ENCODE measurements around the gene SGPL1. TPM values are rescaled to one million over a fixed set of nuclear protein-coding genes. Genes with fewer than 3 reads are reported as not detected.
A peak's percentile ranks its signal among the peaks of the same experiment; 100 is the strongest.

Gene SGPL1
- total RNA-seq, 1 experiment from 2014 or later, result 127 TPM

DNA sequence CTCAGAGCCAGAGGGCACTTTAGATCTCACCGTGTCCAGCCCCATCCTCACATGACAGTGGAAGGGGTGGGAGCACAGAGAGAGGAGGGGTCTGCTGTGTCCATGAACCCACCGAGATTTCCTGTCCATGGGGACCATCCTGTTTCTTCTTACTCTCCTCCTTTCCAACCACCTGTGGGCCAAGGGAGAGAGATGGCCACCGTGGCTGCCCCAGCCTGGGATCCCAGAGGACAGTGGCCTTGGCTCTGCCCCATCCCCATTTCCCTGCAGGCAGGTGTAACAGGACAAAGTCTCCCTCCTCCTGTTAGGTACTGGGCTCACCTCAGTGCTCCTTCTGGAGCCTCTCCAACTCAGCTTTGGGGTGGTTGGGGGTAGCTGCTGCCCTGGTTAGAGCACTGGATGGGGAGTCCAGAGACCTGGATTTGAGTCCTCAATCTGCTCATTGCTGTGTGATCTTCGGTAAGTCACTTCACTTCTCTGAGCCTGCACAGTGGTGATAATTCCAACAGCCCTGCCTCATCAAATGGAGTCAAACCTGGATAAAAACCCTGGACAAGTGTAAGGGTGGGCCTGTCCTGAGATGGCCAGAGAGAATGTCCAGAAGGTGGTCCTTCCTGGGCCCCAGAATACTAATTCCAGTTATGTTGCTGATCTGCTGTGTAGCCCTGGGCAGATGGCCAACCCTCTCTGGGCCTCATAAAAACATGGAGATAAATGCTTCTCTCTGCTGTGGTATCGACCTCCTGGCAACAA is 90.5 kb downstream of the SGPL1 start:
- H3K4me3 ChIP-seq (ENCODE audit: low read depth, low read length), result no peak overlapping the region
- intact Hi-C loops (cut with micrococcal nuclease; ENCODE audit: unreplicated experiment), result no loop called here
- no peaks in the 10 kb centered on the region for H3K4me1 ChIP-seq
- H3K27me3 ChIP-seq (replicated peaks; ENCODE audit: control insufficient read depth, insufficient read depth, low read length), result no peaks in the 10 kb centered on the region; the same call in 1 of the 2 replicates
- H3K9me3 ChIP-seq, result no peaks in the 10 kb centered on the region
- no peaks in the 10 kb centered on the region for H3K36me3 ChIP-seq (ENCODE audit: control insufficient read depth, insufficient read depth, low read length)
- Mint-ChIP-seq H3K36me3 (ENCODE audit: insufficient read depth, unreplicated experiment) (no peaks in the 10 kb centered on the region), H3K27me3 (ENCODE audit: insufficient read depth, unreplicated experiment) (peaks cover 7% of the 10 kb centered on the region), H3K27ac (ENCODE audit: unreplicated experiment) (no peak overlapping the region), H3K9me3 (ENCODE audit: unreplicated experiment) (no peaks in the 10 kb centered on the region), H3K4me1 (ENCODE audit: low read depth, unreplicated experiment) (no peaks in the 10 kb centered on the region), H3K4me3 (ENCODE audit: unreplicated experiment) (no peak overlapping the region)
- CTCF ChIA-PET, result interaction anchor here (0.5 kb wide), 1 partner anchor 453 kb away, joined by 5 read pairs; no protein-coding TSS in a partner anchor
- POLR2A ChIA-PET, result no interaction called here
- BruUV-seq (replicated peaks), result no TSS peak
- DNase-seq, result peak in 1 of 2 experiments; percentile 28
- TF ChIP-seq, protein P1, sequence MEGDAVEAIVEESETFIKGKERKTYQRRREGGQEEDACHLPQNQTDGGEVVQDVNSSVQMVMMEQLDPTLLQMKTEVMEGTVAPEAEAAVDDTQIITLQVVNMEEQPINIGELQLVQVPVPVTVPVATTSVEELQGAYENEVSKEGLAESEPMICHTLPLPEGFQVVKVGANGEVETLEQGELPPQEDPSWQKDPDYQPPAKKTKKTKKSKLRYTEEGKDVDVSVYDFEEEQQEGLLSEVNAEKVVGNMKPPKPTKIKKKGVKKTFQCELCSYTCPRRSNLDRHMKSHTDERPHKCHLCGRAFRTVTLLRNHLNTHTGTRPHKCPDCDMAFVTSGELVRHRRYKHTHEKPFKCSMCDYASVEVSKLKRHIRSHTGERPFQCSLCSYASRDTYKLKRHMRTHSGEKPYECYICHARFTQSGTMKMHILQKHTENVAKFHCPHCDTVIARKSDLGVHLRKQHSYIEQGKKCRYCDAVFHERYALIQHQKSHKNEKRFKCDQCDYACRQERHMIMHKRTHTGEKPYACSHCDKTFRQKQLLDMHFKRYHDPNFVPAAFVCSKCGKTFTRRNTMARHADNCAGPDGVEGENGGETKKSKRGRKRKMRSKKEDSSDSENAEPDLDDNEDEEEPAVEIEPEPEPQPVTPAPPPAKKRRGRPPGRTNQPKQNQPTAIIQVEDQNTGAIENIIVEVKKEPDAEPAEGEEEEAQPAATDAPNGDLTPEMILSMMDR (IDR thresholded peaks at IDR 0.05; ENCODE audit: insufficient read depth in 1 of 2, low read depth in 1 of 2, low read length in 1 of 2, severe bottlenecking in 1 of 2, unreplicated experiment in 1 of 2), result no peak

DNA sequence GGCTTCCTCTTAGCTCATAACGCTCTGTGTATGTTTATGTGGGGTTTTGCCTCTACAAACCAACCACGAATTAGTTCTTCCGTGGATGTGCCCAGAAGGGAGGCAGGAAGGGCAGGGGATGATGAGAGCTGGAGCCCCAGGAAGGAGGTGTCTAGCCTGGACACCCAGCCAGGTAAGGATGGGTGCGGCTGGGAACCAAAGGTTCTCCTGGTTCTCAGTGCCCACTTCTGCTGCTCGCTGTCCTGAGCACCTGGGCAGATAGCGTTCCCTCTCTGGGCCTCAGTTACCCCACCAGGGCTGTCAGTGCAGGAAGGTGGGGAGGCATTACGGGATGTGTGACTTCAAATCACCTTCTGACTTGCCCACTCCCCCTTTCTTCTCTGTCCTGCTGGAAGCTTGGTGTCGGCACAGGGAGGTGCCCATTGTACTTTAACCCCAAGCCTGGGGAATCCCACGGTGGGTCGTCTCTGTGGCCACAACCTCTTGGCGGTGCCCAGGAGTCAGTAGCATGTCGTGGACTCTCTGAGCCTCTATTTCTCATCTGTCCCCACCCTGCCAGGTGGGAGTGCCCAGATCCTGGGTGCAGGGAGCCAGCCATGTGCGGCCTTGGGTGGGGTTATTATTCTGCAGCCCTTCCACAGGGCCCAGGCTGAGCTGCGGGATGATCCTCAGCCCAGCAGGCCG is 91.3 kb downstream of the SGPL1 start:
- Mint-ChIP-seq H3K27me3 (ENCODE audit: insufficient read depth, unreplicated experiment) (peaks cover 7% of the 10 kb centered on the region), H3K9me3 (ENCODE audit: unreplicated experiment) (no peaks in the 10 kb centered on the region), H3K27ac (ENCODE audit: unreplicated experiment) (no peak overlapping the region), H3K36me3 (ENCODE audit: insufficient read depth, unreplicated experiment) (no peaks in the 10 kb centered on the region), H3K4me1 (ENCODE audit: low read depth, unreplicated experiment) (no peaks in the 10 kb centered on the region), H3K4me3 (ENCODE audit: unreplicated experiment) (no peak overlapping the region)
- Histone ChIP-seq H3K9me3 (no peaks in the 10 kb centered on the region), H3K27me3 (replicated peaks; ENCODE audit: control insufficient read depth, insufficient read depth, low read length) (no peaks in the 10 kb centered on the region; the same call in 1 of the 2 replicates), H3K4me1 (no peaks in the 10 kb centered on the region), H3K4me3 (ENCODE audit: low read depth, low read length) (no peak overlapping the region), H3K36me3 (ENCODE audit: control insufficient read depth, insufficient read depth, low read length) (no peaks in the 10 kb centered on the region)
- BruUV-seq (replicated peaks), result no TSS peak
- CTCF ChIA-PET, result no interaction called here
- TF ChIP-seq, protein P1 (IDR thresholded peaks at IDR 0.05; ENCODE audit: insufficient read depth in 1 of 2, low read depth in 1 of 2, low read length in 1 of 2, severe bottlenecking in 1 of 2, unreplicated experiment in 1 of 2), result no peak
- intact Hi-C loops (cut with micrococcal nuclease; ENCODE audit: unreplicated experiment), result no loop called here
- POLR2A ChIA-PET, result no interaction called here
- peak in 1 of 2 experiments; percentile 32 for DNase-seq

DNA sequence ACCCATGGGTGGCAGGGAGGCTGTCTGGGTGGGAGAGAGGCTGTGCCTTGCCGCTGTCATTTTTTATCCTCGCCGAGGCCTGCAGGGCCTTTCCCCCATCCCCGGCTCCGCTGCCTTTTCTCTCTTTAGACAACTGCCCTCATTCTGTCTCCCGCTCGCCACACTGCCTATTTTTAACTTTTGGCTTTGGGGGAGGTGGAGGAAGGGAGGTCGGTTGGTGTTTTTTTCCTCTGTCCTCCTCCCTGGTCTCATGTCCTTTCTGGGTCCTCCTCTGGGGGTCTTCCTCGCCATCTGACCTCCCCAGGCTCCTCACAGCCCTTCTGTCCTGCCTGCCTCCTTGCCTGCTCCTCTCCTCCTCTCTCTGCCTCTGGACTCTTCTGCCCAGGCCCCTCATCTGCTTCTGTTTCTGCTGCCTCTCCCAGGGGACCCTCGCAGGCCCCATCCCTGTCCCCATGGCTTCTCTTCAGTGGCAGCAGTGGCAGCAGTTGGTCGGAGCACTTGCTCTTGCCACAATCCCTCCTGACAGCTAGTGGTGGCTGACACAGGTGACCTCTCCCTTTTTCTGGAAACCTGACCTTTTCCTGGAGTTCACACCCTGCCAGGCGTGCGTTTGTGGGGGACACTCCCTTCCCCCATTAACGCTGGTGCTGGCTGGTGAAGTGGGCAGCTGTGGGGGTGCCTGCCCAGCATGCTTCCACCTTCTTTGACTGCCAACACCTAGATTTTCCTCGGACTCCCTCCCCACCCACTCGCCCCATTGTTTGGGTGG is 92.1 kb downstream of the SGPL1 start:
- Mint-ChIP-seq H3K4me3 (ENCODE audit: unreplicated experiment) (no peak overlapping the region), H3K4me1 (ENCODE audit: low read depth, unreplicated experiment) (no peaks in the 10 kb centered on the region), H3K27ac (ENCODE audit: unreplicated experiment) (no peak overlapping the region), H3K27me3 (ENCODE audit: insufficient read depth, unreplicated experiment) (peaks cover 7% of the 10 kb centered on the region), H3K36me3 (ENCODE audit: insufficient read depth, unreplicated experiment) (no peaks in the 10 kb centered on the region), H3K9me3 (ENCODE audit: unreplicated experiment) (no peaks in the 10 kb centered on the region)
- BruUV-seq (replicated peaks), result no TSS peak
- DNase-seq, result peak in 1 of 2 experiments; percentile 35
- intact Hi-C loops (cut with micrococcal nuclease; ENCODE audit: unreplicated experiment), result no loop called here
- TF ChIP-seq, protein P1 (IDR thresholded peaks at IDR 0.05; ENCODE audit: insufficient read depth in 1 of 2, low read depth in 1 of 2, low read length in 1 of 2, severe bottlenecking in 1 of 2, unreplicated experiment in 1 of 2), result no peak
- Histone ChIP-seq H3K9me3 (no peaks in the 10 kb centered on the region), H3K36me3 (ENCODE audit: control insufficient read depth, insufficient read depth, low read length) (no peaks in the 10 kb centered on the region), H3K27me3 (replicated peaks; ENCODE audit: control insufficient read depth, insufficient read depth, low read length) (no peaks in the 10 kb centered on the region; the same call in 1 of the 2 replicates), H3K4me1 (no peaks in the 10 kb centered on the region), H3K4me3 (ENCODE audit: low read depth, low read length) (no peak overlapping the region)
- CTCF ChIA-PET, result interaction anchor here (0.6 kb wide), 1 partner anchor 72 kb away, joined by 3 read pairs; no protein-coding TSS in a partner anchor
- POLR2A ChIA-PET, result no interaction called here

All from Caco-2 (cell line).